NB4 (cell line): ENCODE measurements around the gene PPA1.

Experiments
- DNase-seq: peaks from one replicate; pipeline ENCODE4 v3.0.0; 2010; ENCODE audit warnings: low read depth
- H3K4me3 ChIP-seq: one replicate; pipeline ENCODE4 v1.5.1; 2011; ENCODE audit warnings: mild to moderate bottlenecking, low read depth, low read length, moderate library complexity
- CTCF ChIP-seq: IDR thresholded peaks from one replicate; pipeline ENCODE4 v1.5.1; 2012; ENCODE audit warnings: low read depth, low read length
- MAX ChIP-seq: IDR thresholded peaks from 2 replicates; pipeline ENCODE4 v1.6.1; 2011; ENCODE audit warnings: low read depth, low read length
- MYC ChIP-seq: IDR thresholded peaks from 2 replicates; pipeline ENCODE4 v1.6.1; 2011; ENCODE audit warnings: low read depth, low read length
- POLR2A ChIP-seq: IDR thresholded peaks from 2 replicates; pipeline ENCODE4 v1.6.1; 2011; ENCODE audit warnings: mild to moderate bottlenecking; ENCODE audit not compliant: insufficient read length; ENCODE audit errors: extremely low read depth

The PPA1 gene

DNA sequence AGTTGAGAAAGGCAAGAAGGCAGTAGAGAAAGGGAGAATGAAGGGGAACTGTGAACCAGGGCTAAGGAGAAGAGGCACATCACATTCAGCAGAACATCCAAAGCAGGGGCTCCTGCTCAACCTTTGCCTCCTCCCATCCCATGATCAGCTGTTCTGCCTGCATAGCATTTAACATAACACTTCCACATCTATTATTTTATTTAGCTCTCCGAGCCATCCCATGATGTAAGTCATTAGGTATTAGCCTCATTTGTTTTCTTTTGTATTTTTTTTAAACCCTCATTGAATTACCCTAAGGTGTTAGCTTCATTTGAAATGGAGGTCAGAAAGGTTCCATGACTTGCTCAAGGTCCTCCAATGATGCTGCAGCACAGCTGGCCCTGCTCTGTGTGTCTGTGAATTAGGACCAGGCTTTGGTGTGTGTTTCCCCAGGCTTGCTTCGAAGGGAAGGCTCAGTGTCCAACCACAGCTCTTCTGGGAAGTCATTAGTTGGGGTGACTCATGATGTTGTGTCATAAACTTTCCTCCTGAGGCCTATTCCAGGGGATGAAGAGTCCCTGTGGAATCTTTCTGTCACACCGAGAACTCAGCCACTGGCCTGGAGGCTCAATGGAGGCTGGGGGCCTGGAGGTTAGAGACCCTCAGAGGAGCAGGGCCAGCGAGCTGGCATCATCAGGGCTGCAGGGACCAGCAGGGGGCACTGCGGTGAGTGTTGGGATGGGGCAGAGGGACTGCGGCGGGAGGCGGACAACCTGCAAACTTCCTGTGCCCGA, 34.1 kb upstream of the PPA1 start:
- TF ChIP-seq POLR2A (no peak), CTCF (peak; percentile 61)
- peak; percentile 83 for DNase-seq
- no peak overlapping the region for H3K4me3 ChIP-seq

DNA sequence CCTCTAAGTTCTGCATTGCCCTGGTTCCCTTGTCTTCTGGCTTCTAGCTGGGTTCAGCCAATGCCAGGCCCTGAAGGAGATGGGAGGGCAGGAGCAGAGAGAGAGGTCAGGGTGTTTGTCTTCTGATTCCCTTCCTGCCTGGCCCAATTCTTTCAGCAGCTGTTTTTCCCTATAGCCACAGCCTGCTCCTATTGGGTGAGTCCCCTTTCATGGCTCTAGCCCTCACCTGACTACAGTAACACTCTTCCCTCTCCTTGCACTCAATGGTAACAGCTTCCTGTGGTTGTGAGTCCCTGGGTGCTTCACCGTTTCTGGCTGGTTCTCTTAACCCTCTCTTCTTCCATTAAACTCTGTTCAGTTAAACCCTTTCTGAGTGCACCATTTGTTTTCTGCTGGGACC, 33.5 kb upstream of the PPA1 start:
- H3K4me3 ChIP-seq, result no peak overlapping the region
- no peak for DNase-seq
- no peak for TF ChIP-seq CTCF

DNA sequence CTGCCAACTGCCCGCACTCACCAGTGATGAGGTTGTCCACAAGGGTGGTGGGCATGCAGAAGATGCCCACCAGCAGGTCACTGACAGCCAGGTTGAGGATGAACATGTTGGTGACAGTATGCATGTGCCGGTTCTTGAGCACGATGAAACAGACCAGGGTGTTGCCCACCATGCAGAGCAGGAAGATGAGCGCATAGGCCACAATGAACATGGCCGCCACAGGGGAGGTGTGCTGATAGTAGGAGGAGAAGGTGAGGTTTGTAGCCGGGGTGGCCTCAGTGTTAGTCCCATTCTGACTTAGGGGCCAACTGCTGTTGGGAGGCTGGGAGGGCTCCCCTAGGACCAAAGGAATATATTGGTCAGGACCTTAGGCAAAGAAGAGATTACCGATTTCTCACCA, 32.8 kb upstream of the PPA1 start:
- no peak for TF ChIP-seq CTCF
- no peak for TF ChIP-seq POLR2A
- TF ChIP-seq MYC, result no peak
- no peak for TF ChIP-seq MAX
- DNase-seq, result no peak
- no peak overlapping the region for H3K4me3 ChIP-seq

DNA sequence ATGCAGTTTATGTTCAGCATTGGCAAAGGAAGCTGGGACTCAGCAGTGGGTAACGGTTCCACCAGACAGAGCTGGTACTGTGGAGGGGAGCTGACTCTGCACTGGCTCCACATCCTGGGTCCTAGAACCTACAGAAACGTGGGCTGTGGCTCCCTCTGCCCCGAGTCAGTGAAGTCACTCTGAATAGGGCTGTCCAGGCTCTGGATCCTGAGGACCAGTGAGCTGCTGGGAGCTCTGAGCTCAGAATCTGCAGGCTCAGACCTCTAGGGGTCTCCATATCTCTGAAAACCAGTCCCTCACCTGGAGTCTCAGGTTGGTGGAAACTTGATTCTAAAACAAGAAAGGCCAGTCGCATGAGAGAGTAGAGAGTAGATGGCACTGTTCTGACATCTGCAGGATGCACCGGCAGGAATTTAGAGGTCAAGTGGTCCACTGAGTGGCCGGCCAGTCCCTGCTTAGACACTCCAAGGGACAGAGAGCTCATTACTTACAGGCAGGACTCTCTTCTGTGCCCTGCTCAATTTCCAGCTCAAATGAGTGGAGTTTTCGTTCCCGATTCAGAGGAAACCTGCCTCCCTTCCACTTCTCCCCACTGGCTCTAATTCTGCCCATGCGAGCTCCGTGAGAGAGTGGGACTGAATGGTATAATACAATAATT, 31.9 kb upstream of the PPA1 start:
- peak; percentile 45 for DNase-seq
- no peak overlapping the region for H3K4me3 ChIP-seq
- TF ChIP-seq MAX, result no peak
- TF ChIP-seq POLR2A, result no peak
- peak; percentile 56 for TF ChIP-seq CTCF
- TF ChIP-seq MYC, result 0 out of 2 replicates have a peak, but pooled peaks have one; percentile 10

GRCh38 chr10:70260734-70261133, 27.5 kb upstream of the PPA1 start:
- H3K4me3 ChIP-seq, result no peak overlapping the region
- peak; percentile 44 for DNase-seq

DNA sequence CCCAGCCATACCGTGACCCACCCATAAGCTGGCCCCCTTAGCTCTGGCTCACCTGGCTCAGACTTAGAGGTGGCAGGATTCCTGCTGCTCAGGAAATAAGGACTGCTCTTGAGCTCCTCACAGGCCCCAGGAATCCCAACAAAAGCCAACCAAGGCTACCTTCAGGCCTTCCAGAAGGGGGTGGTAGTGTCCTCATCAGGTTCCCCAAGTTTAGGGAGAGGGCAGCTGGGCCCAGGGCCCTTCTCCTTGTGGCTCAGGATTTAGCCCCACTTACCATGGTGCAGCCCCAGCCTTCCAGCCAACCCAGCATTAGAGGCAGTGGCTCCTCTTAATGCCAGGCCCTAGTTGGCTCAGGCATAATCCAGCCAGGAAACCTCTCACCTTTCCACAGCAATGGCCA, 27.0 kb upstream of the PPA1 start:
- no peak for DNase-seq
- peak; percentile 4 for TF ChIP-seq CTCF
- no peak for TF ChIP-seq POLR2A
- H3K4me3 ChIP-seq, result no peak overlapping the region

More at GRCh38 chr10:70260734-70261133, 27.5 kb upstream of the PPA1 start:
- TF ChIP-seq MYC, result no peak
- TF ChIP-seq POLR2A, result no peak
